Measurements from ENCODE around the gene ANGPTL5. TPM values are rescaled to one million over a fixed set of nuclear protein-coding genes. Genes with fewer than 3 reads are reported as not detected.

Gene ANGPTL5
- total and polyA plus RNA-seq, 9 of the 15 experiments (the other 6 are each of a cell fraction or from before 2014, with no cell fraction given): 0.03 TPM; not detected in 8

GRCh38 chr11:101914738-101915426 lies 1.4 kb downstream of the ANGPTL5 start, which contains the start of gene CEP126 (continued):
- no peak for TF ChIP-seq TCF7L2 (IDR thresholded peaks at IDR 0.05; ENCODE audit: low read depth, low read length)
- TF ChIP-seq CBX1 (IDR thresholded peaks at IDR 0.05; ENCODE audit: low read depth): no peak
- TF ChIP-seq TFAP4 (CRISPR knock-in tag; IDR thresholded peaks at IDR 0.05; ENCODE audit: borderline replicate concordance): peak; percentile 48; the same call in 1 of the 2 replicates
- 0 out of 2 replicates have a peak, but pooled peaks have one; percentile 22 for TF ChIP-seq ATF7 (IDR thresholded peaks at IDR 0.05)
- TF ChIP-seq ELF1 (tag; IDR thresholded peaks at IDR 0.05): no peak
- TF ChIP-seq SNRNP70 (optimal IDR thresholded peaks at IDR 0.05; ENCODE audit: low read depth, low read length): no peak
- no peak for TF ChIP-seq FOXP4 (CRISPR knock-in tag; IDR thresholded peaks at IDR 0.05; ENCODE audit: borderline replicate concordance)
- TF ChIP-seq E2F5 (CRISPR knock-in tag; IDR thresholded peaks at IDR 0.05): no peak
- TF ChIP-seq CBFB (CRISPR knock-in tag; IDR thresholded peaks at IDR 0.05): no peak
